ENCODE measurements around the gene NT5DC1.

- no peak for TF ChIP-seq CTCF (conservative IDR thresholded peaks at IDR 0.05; ENCODE audit: low read depth in 2 of 2)
- no peak for TF ChIP-seq ZNF331 (CRISPR knock-in tag; IDR thresholded peaks at IDR 0.05; ENCODE audit: low read depth)
- TF ChIP-seq EZH2phosphoT487 (IDR thresholded peaks at IDR 0.05; ENCODE audit: unreplicated experiment), result no peak
- no peak for TF ChIP-seq ZNF462 (CRISPR knock-in tag; IDR thresholded peaks at IDR 0.05)
- TF ChIP-seq REST (IDR thresholded peaks at IDR 0.05; ENCODE audit: unreplicated experiment), result no peak
- no peak for TF ChIP-seq ETS1 (IDR thresholded peaks at IDR 0.05)
- no peak for TF ChIP-seq POLR2AphosphoS5 (IDR thresholded peaks at IDR 0.05; ENCODE audit: low read depth)
- TF ChIP-seq EZH2 (IDR thresholded peaks at IDR 0.05; ENCODE audit: low read depth, unreplicated experiment), result no peak
- TF ChIP-seq NANOG (IDR thresholded peaks at IDR 0.05; ENCODE audit: borderline replicate concordance), result no peak
- no peak for TF ChIP-seq STAT1 (IDR thresholded peaks at IDR 0.05; ENCODE audit: unreplicated experiment)
- TF ChIP-seq ZNF114 (CRISPR knock-in tag; IDR thresholded peaks at IDR 0.05), result no peak
- TF ChIP-seq CREB1 (CRISPR knock-in tag; IDR thresholded peaks at IDR 0.05; ENCODE audit: low read depth), result no peak
These were observed 134.0 kb downstream of the NT5DC1 start for GRCh38 chr6:116234689-116235088.

Data from GM23338 (cell line).